Right ventricle myocardium superior (tissue), 1 donor: ENCODE measurements around the gene NOL7. TPM values are rescaled to one million over a fixed set of nuclear protein-coding genes. Genes with fewer than 3 reads are reported as not detected.

ENCODE experiments used
- ATAC-seq: fragments of 200-7000 bp; cut with Tn5 transposase; one replicate; pipeline ENCODE4 v1.9.1; 2020; ENCODE audit warnings: mild to moderate bottlenecking; ENCODE audit not compliant: poor library complexity
- DNase-seq: peaks from one replicate; pipeline ENCODE4 v3.0.0-alpha.2; 2020
- intact Hi-C: fragments of 100-400 bp; cut with DNase I; formaldehyde crosslinking; loops from one replicate; pipeline ENCODE4 v1.11.2; 2022
- long read RNA-seq: library from polyadenylated mRNA; unstranded; transcript quantifications from one replicate; pipeline ENCODE4 v2.0.0, GENCODE V29; 2021
- total RNA-seq: library from RNA; stranded (reverse); fragmentation: NEBNext Ultra II Directional; extraction: Animal tissue kit (Norgen Biotek cat#: 25700); gene quantifications from one replicate; pipeline ENCODE4 v1.2.1, GENCODE V29; 2021
- donor health status: DM: no; HTN: yes; CAD: no; lungs with severe emphysema.

Gene NOL7
- total RNA-seq: 47.9 TPM
- long read RNA-seq, transcript NOL7-203 (9 exons, 920 nt): minor isoform, 7 of 115 reads
- long read RNA-seq, transcript NOL7-202 (8 exons, 1,184 nt): major isoform, 100 of 115 reads
- long read RNA-seq, partial matches to known transcripts: 3 of 115 reads
- long read RNA-seq, other reads (novel, unspliced or antisense): 4 of 115 reads

GRCh38 chr6:13614926-13615791, at the start of gene NOL7:
Gene NOL7 (plus strand): TSS chr6:13615335. CDS start chr6:13615359, 24 bp downstream.
- ATAC-seq (peak; percentile 97), DNase-seq (peak; percentile 97)
- intact Hi-C loops: loop anchor here (5.0 kb wide), 1 partner anchor 97 kb away; the partner anchor contains the start of gene RANBP9

DNA sequence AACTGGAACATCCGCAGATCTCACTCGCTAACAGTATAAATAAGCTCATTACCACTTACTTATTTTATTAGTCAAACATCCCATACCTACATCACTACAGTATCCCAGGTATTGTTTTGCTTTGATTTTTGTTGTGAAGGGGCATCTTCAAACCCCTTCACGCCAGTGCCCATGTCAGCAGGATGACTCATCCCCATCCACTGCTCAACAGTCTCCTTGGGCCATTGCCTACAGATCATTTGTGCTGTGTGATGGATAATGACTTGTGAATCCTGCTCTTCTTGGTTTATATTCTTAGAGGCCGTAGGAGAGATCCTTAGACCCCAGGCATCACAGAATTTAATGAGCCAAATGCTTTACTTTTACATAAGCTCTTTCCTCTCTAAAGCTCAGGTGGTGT, 49.2 kb upstream of the NOL7 start:
- intact Hi-C loops: no loop called here
- ATAC-seq (no peak), DNase-seq (no peak)

- intact Hi-C loops: no loop called here
- no peak for ATAC-seq
- no peak for DNase-seq
Observed at GRCh38 chr6:13566500-13566899, 48.6 kb upstream of the NOL7 start.

- intact Hi-C loops: no loop called here
Observed at GRCh38 chr6:13568970-13569369, 46.2 kb upstream of the NOL7 start.

GRCh38 chr6:13572240-13572639, 42.9 kb upstream of the NOL7 start:
- ATAC-seq (no peak), DNase-seq (no peak)
- intact Hi-C loops: no loop called here

More at GRCh38 chr6:13568970-13569369, 46.2 kb upstream of the NOL7 start:
- ATAC-seq: no peak
- DNase-seq: no peak

- ATAC-seq (no peak), DNase-seq (no peak)
- intact Hi-C loops: no loop called here
Observed at GRCh38 chr6:13572951-13573654, 42.0 kb upstream of the NOL7 start.

GRCh38 chr6:13573669-13574110, 41.4 kb upstream of the NOL7 start:
- peak; percentile 53 for DNase-seq

GRCh38 chr6:13574149-13574570, 41.0 kb upstream of the NOL7 start:
- intact Hi-C loops: no loop called here
- ATAC-seq (peak; percentile 96), DNase-seq (peak; percentile 94)

More at GRCh38 chr6:13573669-13574110, 41.4 kb upstream of the NOL7 start:
- intact Hi-C loops: no loop called here
- no peak for ATAC-seq

GRCh38 chr6:13574571-13575376, 40.4 kb upstream of the NOL7 start, which contains the start of gene SIRT5:
Gene SIRT5 (plus strand): TSS chr6:13574601. CDS start chr6:13584111, 9,510 bp downstream.
- peak; percentile 71 for ATAC-seq
- intact Hi-C loops: no loop called here

DNA sequence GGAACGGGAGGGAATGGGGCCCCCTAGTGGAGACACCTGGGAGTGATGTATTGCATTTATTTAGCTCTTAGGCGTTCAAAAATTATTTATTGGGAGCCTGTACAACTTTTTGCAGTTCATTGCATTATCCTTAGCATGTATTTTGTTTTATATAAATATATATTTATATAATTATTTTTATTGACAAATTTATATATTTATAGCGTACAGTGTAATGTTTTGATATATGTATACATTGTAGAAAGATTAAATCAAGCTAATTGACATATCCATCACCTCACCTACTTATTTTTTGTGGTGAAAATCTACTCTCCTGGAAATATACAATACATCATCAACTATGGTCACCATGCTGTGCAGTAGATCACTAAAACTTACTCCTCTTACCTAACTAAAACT, 39.8 kb upstream of the NOL7 start:
- ATAC-seq: no peak
- intact Hi-C loops: no loop called here
- DNase-seq: no peak

More at GRCh38 chr6:13574571-13575376, 40.4 kb upstream of the NOL7 start, which contains the start of gene SIRT5:
- DNase-seq: peak; percentile 89

- ATAC-seq (no peak), DNase-seq (no peak)
- intact Hi-C loops: no loop called here
Observed at GRCh38 chr6:13576017-13576416, 39.1 kb upstream of the NOL7 start.

DNA sequence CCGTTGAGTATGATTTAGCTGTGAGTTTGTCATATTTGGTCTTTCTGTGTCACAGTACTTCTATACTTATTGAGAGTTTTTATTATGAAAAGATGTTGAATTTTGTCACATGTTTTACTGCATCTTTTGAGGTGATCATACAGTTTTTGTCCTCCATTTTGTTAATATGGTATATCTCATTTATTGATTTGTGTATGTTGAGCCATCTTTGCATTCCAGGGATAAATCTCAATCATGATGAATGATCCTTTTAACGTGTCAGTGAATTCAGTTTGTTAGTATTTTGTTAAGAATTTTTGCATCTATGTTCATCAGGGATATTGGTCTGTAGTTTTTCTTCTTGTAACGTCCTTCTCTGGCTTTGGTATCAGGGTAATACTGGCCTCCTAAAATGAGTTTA, 37.2 kb upstream of the NOL7 start:
- DNase-seq: no peak
- intact Hi-C loops: no loop called here
- no peak for ATAC-seq

GRCh38 chr6:13579911-13580310, 35.2 kb upstream of the NOL7 start:
- ATAC-seq (no peak), DNase-seq (no peak)
- intact Hi-C loops: no loop called here

DNA sequence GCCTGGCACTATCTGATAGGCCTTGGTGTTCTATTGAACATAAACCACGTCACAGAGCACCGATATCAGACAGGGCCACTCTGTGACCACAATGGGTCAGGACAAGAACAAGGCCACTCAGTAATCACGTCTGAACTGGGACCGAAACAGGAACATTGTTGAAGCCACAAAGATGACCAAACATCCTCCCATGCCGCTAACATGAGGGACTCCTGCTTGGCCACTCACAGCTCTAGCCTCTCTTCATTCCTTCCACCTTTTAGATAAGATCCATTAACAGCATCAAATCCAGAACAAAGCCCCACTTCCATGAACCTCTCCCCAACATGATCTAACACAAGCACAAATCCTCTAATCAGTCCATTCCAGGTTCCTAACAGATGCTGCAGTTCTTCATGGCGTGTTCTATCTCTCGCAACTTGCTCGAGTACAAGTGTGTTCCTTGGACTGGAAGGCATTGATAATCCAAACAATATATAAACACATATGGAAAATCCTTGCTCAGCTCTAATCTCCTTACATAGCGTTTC, 33.4 kb upstream of the NOL7 start:
- DNase-seq: no peak
- intact Hi-C loops: no loop called here
- ATAC-seq: no peak

- DNase-seq: no peak
- intact Hi-C loops: no loop called here
- peak; percentile 54 for ATAC-seq
Observed at GRCh38 chr6:13586603-13587542, 28.3 kb upstream of the NOL7 start.

DNA sequence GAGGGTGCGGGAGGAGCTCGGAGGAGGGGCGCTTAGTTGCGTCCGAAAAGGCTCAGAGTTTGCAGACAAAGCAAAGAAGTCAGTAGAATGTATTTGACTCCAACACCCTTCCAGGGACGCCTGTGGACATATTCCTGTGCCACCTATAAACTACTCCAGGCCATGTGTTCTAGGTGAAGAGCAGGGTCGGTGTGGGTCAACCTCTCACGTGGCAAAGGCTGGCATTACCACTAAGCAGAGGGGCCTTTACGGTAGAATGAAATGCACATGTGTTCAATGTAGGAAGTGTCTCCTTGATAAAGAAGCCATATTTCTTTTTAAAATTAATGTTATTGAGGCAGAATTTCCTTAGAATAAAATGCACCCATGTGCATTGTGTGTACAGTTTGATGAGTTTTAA, 25.3 kb upstream of the NOL7 start:
- DNase-seq: no peak
- ATAC-seq: no peak
- intact Hi-C loops: no loop called here

GRCh38 chr6:13590574-13591153, 24.5 kb upstream of the NOL7 start:
- intact Hi-C loops: no loop called here
- no peak for DNase-seq
- ATAC-seq: no peak
